Measurements from ENCODE around the gene NHLRC2.

NHLRC2 gene

GRCh38 chr10:113916053-113916452, 61.6 kb downstream of the NHLRC2 start:
- Histone ChIP-seq H3K27ac (no peak overlapping the region), H3K4me3 (no peak overlapping the region)
- no peak for DNase-seq (ENCODE audit: low spot score)
- no peak for TF ChIP-seq CTCF (IDR thresholded peaks at IDR 0.05)

GRCh38 chr10:113917636-113918035, 63.2 kb downstream of the NHLRC2 start:
- no peak for TF ChIP-seq CTCF (IDR thresholded peaks at IDR 0.05)
- Histone ChIP-seq H3K27ac (no peak overlapping the region), H3K4me3 (no peak overlapping the region)
- DNase-seq (ENCODE audit: low spot score), result no peak

- no peak for TF ChIP-seq CTCF (IDR thresholded peaks at IDR 0.05)
- Histone ChIP-seq H3K27ac (no peak overlapping the region), H3K4me3 (no peak overlapping the region)
- no peak for DNase-seq (ENCODE audit: low spot score)
Observed at GRCh38 chr10:113920114-113920513, 65.7 kb downstream of the NHLRC2 start.

GRCh38 chr10:113920875-113921274, 66.4 kb downstream of the NHLRC2 start:
- DNase-seq (ENCODE audit: low spot score), result no peak
- Histone ChIP-seq H3K27ac (no peak overlapping the region), H3K4me3 (no peak overlapping the region)
- no peak for TF ChIP-seq CTCF (IDR thresholded peaks at IDR 0.05)

GRCh38 chr10:113921561-113922370, 67.3 kb downstream of the NHLRC2 start:
- no peak overlapping the region for H3K4me3 ChIP-seq
- no peak for DNase-seq (ENCODE audit: low spot score)
- H3K27ac ChIP-seq, result no peak overlapping the region
- TF ChIP-seq CTCF (IDR thresholded peaks at IDR 0.05), result no peak

- no peak for DNase-seq (ENCODE audit: low spot score)
- Histone ChIP-seq H3K27ac (no peak overlapping the region), H3K4me3 (no peak overlapping the region)
- TF ChIP-seq CTCF (IDR thresholded peaks at IDR 0.05), result no peak
Observed at GRCh38 chr10:113922787-113923570, 68.5 kb downstream of the NHLRC2 start.
